Activated CD8-positive, alpha-beta memory T cell treated with anti-CD3 and anti-CD28 coated beads for 24 hours (primary cell): ENCODE measurements around the gene GCLC.
A peak's percentile ranks its signal among the peaks of the same experiment; 100 is the strongest.
"Not testable (repeated sequence)": the region's sequence is repeated elsewhere in the genome, so short reads cannot be mapped to it uniquely, and the experiment has no call there.

Experiments
- DNase-seq: peaks from one replicate; pipeline ENCODE4 v3.0.0-alpha.2; 2020

Gene GCLC

DNA sequence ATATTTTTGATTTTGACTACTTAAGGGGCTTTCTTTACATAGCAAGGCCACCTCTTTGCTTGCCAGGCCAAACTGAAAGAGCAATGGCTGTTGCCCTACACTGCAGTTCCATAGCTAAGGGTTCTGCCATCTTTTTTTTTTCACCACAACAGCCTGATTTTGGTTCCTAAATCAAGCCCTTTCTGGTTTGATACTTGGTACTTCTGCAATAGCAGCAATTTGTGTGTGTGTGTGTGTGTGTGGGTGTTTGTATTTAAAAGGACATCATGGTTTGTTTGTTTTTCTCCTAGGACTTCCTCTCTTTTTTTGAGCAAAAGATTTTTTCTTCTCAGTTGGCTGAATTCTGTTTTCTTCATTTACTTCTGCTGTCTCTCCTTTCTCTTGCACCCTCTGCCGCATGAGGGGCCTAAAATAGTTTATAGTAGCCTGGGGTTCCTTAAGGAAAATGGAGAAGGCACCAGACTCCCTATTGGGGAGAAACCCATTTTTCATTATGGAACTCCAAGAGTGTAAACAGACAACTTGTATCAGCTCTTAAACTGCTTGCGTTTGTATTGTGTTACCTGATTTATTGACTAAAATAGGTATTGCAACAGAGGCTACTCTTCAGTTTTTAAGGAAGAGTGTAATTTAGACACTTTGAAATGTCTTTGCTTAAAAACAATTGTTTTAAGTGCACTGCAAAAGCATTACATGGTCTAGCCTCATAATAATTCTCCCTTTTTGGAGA lies 12.2 kb upstream of the GCLC start:
- DNase-seq = no peak

DNA sequence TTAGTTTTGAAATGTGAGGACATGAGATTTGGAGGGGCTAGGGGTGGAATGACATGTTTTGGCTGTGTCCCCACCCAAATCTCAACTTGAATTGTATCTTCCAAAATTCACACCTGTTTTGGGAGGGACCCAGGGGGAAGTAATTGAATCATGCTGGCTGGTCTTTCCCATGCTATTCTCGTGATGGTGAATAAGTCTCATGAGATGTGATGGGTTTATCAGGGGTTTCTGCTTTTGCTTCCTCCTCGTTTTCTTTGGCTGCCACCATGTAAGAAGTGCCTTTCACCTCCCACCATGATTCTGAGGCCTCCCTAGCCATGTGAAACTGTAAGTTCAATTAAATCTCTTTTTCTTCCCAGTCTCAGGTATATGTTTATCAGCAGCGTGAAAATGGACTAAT lies 8.7 kb upstream of the GCLC start:
- DNase-seq = not testable (repeated sequence)

GRCh38 chr6:53551681-53552080 lies 6.8 kb upstream of the GCLC start:
- not testable (repeated sequence) for DNase-seq

- peak; percentile 96 for DNase-seq
Measured at GRCh38 chr6:53547811-53548496, 3.1 kb upstream of the GCLC start.

- DNase-seq = no peak
Measured at GRCh38 chr6:53547166-53547810, 2.4 kb upstream of the GCLC start.

DNA sequence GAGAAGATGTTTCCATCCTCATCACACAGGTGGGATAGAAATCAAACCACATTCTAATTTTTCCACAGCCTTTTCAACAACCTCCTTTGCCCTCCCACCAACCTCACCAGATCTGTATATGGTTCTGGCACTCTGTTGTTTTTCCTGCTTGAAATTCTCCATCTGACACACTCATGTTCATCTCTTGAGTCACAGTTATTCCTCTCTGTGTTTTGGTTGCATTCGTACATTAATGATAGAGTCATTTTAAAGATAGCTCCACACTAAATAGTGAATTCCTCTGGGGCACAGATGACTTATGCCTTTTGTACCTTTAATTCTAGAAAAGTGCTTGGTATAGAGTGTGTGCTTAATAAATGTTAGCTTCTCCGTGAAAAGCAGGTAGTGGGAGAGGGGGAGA lies 1.4 kb upstream of the GCLC start:
- no peak for DNase-seq

GRCh38 chr6:53544217-53544469 lies 758 bp downstream of the GCLC start:
- no peak for DNase-seq

DNA sequence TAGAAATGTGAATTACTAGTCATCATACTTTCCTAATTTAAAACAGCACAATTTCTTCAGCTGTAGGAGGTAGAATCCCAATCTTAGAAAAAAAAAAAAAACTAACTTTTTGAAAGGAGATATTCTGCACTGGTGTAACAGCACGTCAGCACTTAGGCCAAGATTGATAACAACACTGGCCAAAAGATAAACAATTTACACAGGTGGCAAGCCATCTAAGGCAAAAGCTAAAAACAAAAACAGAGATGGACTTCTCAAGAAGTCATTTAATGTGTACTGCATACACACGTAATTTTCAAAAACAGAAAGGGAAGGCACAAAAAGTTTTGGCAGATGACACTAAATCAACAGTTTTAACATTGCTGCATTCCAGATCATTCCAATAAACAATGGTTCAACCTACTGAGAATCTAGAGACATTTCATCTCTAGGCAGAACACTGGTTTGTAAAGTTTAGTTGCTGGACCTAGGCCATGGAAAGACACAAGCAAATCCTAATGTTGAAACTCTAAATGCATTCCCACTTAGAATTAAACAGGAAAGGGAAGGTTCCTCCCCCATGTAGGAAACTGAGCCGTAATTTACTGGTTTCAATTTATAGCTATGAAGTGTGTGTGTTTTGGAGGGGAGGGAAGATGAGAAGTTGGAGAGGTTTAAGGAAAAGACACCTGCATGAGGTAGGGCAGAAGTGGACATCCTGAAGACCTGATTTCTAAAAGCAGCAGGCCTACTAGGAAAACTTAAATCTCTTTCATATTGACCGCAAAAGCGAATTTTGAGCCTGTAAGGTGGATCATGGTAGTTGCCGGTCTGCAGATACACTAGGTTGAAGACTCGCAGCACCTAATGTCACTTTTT lies 1.3 kb downstream of the GCLC start:
- DNase-seq = no peak

DNA sequence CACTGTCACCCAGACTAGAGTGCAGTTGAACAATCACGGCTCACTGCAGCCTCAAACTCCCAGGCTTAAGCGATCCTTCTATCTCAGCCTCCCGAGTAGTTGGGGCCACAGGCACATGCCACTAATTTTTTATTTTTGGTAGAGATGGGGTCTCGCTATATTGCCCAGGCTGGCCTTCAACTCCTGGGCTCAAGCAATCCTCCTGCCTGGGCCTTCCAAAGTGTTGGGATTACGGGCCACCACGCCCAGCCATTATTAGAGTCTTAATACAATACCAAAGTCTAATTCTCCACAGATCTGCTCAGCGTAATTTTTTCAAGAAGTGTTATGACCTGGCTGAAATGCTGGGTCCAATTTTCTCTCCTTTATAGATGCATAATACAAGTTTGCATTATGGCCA lies 3.0 kb downstream of the GCLC start:
- no peak for DNase-seq

GRCh38 chr6:53540129-53540692 lies 4.7 kb downstream of the GCLC start:
- DNase-seq = no peak

GRCh38 chr6:53539561-53539960 lies 5.3 kb downstream of the GCLC start:
- no peak for DNase-seq

DNA sequence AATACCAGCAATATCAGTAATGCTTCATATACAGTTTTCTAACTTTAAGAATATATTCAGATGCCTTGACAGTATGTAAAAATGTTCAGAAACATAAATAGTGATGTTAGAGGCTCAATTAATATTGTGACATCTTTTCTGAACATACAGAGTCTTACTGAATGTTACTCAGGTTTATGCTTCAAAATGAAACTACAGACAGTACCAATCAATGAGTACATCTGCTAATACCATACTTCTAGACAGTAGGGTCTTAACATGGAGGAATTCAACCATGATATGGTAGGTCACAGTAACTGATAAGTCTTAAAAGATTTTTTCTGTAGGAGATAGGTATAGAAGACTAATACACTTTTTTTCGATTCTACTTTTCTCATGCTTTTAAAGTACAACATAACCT lies 8.3 kb downstream of the GCLC start:
- no peak for DNase-seq

- no peak for DNase-seq
Measured at GRCh38 chr6:53532942-53533341, 12.0 kb downstream of the GCLC start.

DNA sequence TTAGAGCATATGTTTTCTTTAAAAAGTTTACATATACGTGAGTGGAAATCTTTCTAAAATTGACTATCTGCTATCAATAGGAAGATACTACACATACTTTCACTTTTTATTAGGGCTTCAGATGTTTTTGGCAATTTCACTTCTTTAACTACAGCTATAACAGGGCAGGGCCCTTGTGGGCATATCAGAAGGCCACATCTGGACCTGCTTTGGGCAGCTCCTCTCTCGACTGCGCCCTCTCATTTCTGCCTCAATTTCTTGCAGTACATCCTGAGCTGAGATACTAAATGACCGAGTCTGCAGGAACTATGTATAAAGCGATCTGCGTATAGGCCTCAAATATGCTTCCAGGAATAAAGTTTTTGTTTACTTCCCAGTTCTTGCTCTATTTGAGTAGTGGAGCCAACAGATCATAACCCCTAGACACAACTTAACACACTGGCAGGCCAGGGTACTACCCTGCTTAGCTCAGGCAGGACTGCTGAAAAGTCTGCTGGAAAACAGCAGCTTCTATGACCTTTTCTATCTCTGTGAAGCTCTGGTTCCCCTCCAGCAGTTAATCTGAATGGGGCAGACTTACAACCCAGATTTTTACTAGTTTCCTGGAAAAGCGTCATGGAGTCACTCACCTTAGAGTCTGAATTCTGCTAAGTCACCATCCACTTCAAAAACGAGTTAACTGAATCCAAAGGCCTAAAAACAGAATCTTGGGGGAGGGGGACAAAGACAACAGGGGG lies 12.7 kb downstream of the GCLC start:
- no peak for DNase-seq

GRCh38 chr6:53530780-53531386 lies 14.0 kb downstream of the GCLC start:
- no peak for DNase-seq

DNA sequence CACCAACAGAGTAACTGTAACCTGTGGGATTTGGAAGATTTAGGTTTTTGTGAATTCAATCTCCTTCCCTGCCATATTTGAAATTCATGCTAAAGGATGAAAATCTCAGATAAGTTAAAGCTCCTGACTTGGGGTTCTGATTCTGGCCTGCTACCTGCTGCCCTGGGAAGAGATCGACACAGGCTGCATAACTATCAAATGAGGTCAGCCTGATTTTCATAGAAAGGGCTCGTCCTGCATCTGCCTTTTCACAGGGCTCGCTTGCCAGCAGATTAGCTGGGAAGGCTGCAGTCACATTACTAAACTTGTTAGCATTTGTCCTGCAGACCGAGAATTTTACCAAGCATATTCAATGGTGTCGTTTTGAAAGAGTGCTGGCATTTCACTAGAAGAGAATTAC lies 14.6 kb downstream of the GCLC start:
- DNase-seq = no peak

DNA sequence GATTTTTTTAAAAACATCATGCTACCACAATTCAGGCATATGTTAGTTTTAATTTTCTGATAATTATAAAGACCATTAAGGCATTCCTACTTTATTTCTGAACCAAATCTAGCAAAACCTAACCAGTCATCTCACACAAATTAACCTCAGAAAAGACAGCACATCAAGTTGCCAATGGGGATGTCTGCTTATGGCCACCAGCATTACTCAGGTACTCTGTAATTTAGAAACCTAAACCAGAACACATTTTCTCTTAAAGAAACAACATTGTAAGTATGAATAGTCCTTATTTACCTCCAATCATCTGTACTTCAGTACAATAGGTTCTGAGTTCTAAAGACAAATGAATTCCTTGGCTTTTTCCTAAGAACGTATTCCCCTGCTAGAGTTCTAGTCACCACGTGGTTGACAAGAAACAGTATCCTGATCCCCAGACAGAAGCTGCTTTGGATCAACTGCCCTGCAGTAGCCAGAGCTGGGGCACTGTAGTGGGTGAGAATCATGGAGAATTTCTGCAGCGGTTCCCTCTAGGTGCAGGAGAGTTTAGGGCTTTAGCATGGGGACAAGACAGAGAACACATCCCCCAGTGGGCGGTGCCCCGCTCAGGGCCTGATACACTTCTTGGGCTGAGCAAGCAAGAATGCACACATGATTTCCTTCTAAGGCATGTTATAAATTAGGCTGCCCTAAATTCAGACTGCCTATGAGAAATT lies 15.4 kb downstream of the GCLC start:
- no peak for DNase-seq

DNA sequence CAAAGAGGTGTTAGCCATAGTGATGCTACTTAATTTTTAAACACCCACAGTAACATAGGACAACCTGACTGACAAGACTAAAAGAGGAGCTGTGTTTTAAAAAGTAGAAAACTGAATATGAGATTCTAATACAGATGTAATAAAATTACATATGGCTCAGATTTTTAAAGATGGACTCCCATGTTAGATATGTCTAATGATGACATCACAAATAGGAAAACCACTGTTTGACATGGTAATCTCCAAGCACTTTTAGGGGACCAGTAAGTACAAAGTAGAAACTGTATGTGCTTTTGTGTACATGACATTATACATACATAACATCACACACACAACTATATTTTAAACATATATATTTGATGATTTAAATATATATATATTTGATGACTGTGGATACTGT lies 16.8 kb downstream of the GCLC start:
- DNase-seq = no peak

DNA sequence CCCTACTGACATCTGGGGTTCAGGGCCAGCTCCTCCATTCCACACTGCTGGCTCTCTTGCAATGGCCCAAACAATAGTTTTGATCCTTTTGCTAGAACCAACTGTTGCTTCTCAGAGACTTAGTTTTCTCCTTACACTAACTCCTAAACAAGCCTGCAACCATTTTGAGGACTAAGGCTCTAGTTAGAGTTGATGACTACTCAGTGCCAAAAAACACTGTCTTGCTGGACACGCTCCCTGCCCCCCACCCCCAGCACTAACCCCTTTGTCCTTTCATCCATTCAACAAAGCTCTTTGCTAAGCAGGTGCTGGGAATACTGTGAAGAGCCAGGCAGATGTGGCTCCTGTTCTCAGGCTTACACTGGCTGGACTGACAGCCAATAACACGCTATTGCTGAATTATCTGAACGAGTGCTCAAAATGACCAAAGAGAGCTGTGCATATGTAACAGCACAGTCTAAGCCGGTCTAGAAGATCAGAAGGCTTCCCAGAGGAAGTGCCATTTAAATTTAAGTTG lies 17.6 kb downstream of the GCLC start:
- no peak for DNase-seq

DNA sequence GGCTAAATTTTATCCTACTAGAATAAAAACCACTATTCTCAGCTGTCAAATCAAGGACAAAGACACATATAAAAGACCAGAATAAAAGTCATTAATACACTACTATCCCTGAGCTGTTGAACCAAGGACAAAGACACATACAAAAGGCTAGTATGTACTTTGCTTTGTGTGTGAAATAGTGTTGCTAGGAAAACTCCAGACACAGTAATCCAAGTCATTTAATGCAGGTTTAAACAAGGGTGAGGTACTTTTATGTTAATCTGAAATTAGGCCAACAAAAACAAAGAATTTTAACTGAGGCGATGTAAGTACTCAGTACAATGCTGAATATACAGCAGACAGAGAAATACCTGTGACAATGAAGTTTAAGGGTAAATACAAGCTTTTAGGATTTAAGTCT lies 18.9 kb downstream of the GCLC start:
- DNase-seq = no peak

GRCh38 chr6:53524455-53524815 lies 20.5 kb downstream of the GCLC start:
- no peak for DNase-seq
